Keratinocyte (primary cell): ENCODE data around the gene TTBK1. TPM values are rescaled to one million over a fixed set of nuclear protein-coding genes. Genes with fewer than 3 reads are reported as not detected.

Experiments used
- DNase-seq: peaks from one replicate; pipeline ENCODE4 v3.0.0-alpha.2; 2011; ENCODE audit warnings: low read depth, missing footprints, low spot score
- FAIRE-seq: peaks from 2 replicates; lab custom pipeline; 2011; peaks lifted over from hg19 to GRCh38; lab: Jason Lieb, UNC
- H2AFZ ChIP-seq: 2 replicates; pipeline ENCODE4 v1.6.0; 2012; ENCODE audit warnings: low read length, control low read depth, inconsistent platforms; ENCODE audit not compliant: control insufficient read depth
- H3K27ac ChIP-seq: 2 replicates; pipeline ENCODE4 v1.5.1; 2011; ENCODE audit warnings: low read length; ENCODE audit not compliant: control insufficient read depth, insufficient read depth
- H3K27me3 ChIP-seq: 3 replicates; pipeline ENCODE4 v1.6.0; 2011; ENCODE audit warnings: low read length; ENCODE audit not compliant: control insufficient read depth, insufficient read depth; ENCODE audit errors: extremely low read depth
- H3K36me3 ChIP-seq, 2 experiments: 2 replicates in 1 of 2; 3 replicates in 1 of 2; pipeline ENCODE4 v1.5.1; 2011; ENCODE audit warnings: low read length in 2 of 2, mild to moderate bottlenecking in 1 of 2; ENCODE audit not compliant: control insufficient read depth in 2 of 2, insufficient read depth in 2 of 2; ENCODE audit errors: extremely low read depth in 1 of 2
- H3K4me1 ChIP-seq: 3 replicates; pipeline ENCODE4 v1.5.1; 2011; ENCODE audit warnings: low read length; ENCODE audit not compliant: control insufficient read depth, insufficient read depth; ENCODE audit errors: extremely low read depth
- H3K4me2 ChIP-seq: 3 replicates; pipeline ENCODE4 v1.6.0; 2011; ENCODE audit warnings: low read depth, low read length; ENCODE audit not compliant: control insufficient read depth, insufficient read depth; ENCODE audit errors: extremely low read depth
- H3K4me3 ChIP-seq, 3 experiments: fragments of 200-600 bp in 1 of 3; sonication (generic) in 1 of 3; 2 replicates in 2 of 3; 3 replicates in 1 of 3; pipeline ENCODE4 v1.5.1; 2011 to 2016; ENCODE audit warnings: low read length in 3 of 3, mild to moderate bottlenecking in 3 of 3, control low read depth in 2 of 3, inconsistent platforms in 1 of 3, low read depth in 1 of 3, mixed read lengths in 1 of 3, mixed run types in 1 of 3, moderate library complexity in 1 of 3; ENCODE audit not compliant: control insufficient read depth in 2 of 3, insufficient read depth in 2 of 3; ENCODE audit errors: extremely low read depth in 1 of 3
- H3K79me2 ChIP-seq: 2 replicates; pipeline ENCODE4 v1.6.0; 2012; ENCODE audit warnings: low read length; ENCODE audit not compliant: control insufficient read depth, insufficient read depth
- H3K9ac ChIP-seq: 3 replicates; pipeline ENCODE4 v1.6.0; 2011; ENCODE audit warnings: low read length; ENCODE audit not compliant: control insufficient read depth, insufficient read depth; ENCODE audit errors: extremely low read depth
- H3K9me1 ChIP-seq: 3 replicates; pipeline ENCODE4 v1.6.0; 2011; ENCODE audit warnings: low read length; ENCODE audit not compliant: control insufficient read depth, insufficient read depth; ENCODE audit errors: extremely low read depth
- H3K9me3 ChIP-seq: 2 replicates; pipeline ENCODE4 v1.5.1; 2012; ENCODE audit warnings: low read depth, low read length; ENCODE audit not compliant: control insufficient read depth
- H4K20me1 ChIP-seq: 3 replicates; pipeline ENCODE4 v1.6.0; 2011; ENCODE audit warnings: low read length; ENCODE audit not compliant: control insufficient read depth, insufficient read depth; ENCODE audit errors: extremely low read depth
- EZH2 ChIP-seq: IDR thresholded peaks from one replicate; pipeline ENCODE4 v1.6.1; 2012; ENCODE audit warnings: inconsistent platforms, mild to moderate bottlenecking, low read length, moderate library complexity
- dilution Hi-C: fragments of 300-500 bp; cut with MboI; formaldehyde crosslinking; loops from one replicate; pipeline ENCODE4 v1.7.0; 2020; ENCODE audit warnings: low sequenced_read_pairs; ENCODE audit not compliant: extremely low pct_ligation_motif_present
- polyA plus RNA-seq, 5 experiments: library from polyadenylated mRNA; depleted of rRNA in 3 of 5; stranded (reverse) in 3 of 5; stranded (forward) in 1 of 5; unstranded in 1 of 5; fragments of >200 nt; gene quantifications; 1 replicate in 1 of 5; 2 replicates in 3 of 5; 3 replicates in 1 of 5; pipeline versions ENCODE4 v1.2.1 to v1.2.3, GENCODE V29; 2011 to 2012; ENCODE audit warnings: missing spikeins in 2 of 5, low read depth in 1 of 5, low replicate concordance in 1 of 5
- TF ChIP-seq, protein P1 (sequence below), 3 experiments: IDR thresholded peaks in 1 of 3; conservative IDR thresholded peaks in 1 of 3; optimal IDR thresholded peaks in 1 of 3; 2 replicates in 2 of 3; 3 replicates in 1 of 3; pipeline versions ENCODE3 to v1.5.1; 2011; ENCODE audit warnings: low read length in 3 of 3, mild to moderate bottlenecking in 3 of 3, moderate library complexity in 2 of 3, control low read depth in 1 of 3, inconsistent platforms in 1 of 3; ENCODE audit not compliant: insufficient read depth in 2 of 3; ENCODE audit errors: extremely low read depth in 1 of 3

TTBK1 gene
- polyA plus RNA-seq, 1 donor (not counting 4 experiments of a cell fraction or from before 2014, with no cell fraction given), result not detected

DNA sequence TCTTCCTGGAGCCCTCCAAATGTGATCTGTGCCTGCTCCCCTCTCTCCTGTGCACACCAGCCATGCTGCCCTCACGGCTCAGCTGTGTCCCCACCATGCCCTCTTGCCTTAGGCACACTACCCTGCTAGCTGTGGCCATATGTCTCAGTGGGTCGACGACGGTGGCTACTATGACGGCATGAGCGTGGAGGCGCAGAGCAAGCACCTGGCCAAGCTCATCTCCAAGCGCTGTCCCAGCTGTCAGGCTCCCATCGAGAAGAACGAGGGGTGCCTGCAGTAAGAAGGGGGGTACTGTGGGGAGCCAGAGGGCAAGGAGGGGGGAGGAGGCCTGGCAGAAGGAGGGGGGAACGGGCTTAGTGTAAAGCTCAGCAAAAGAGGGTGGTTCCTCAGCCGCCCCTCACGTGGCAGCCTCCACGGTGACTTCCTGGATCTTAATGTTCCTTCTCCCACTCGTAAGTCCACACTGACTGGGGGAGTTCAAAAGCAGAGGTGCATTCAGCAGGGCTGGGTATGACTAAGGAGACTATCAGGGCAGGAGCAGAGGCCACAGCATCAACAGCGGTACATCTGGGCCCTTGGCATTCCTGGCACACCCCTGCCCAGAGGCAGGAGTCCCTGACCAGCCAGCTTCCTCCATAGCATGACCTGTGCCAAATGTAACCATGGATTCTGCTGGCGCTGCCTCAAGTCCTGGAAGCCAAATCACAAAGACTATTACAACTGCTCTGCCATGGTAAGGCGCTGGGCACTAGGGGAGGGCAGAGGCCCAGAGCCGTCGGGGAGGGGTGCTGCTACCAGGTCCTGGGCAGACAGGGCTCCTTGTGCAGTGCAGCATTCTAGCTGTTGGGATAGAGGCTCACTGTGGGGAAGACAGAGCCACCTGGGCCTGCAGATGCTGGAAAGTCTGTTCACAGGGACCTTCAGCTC is 22.0 kb upstream of the TTBK1 start:
- H3K79me2 ChIP-seq, result no peaks in the 10 kb centered on the region
- H3K4me3 ChIP-seq, result no peak overlapping the region
- H2AFZ ChIP-seq, result no peak overlapping the region
- TF ChIP-seq, protein P1, sequence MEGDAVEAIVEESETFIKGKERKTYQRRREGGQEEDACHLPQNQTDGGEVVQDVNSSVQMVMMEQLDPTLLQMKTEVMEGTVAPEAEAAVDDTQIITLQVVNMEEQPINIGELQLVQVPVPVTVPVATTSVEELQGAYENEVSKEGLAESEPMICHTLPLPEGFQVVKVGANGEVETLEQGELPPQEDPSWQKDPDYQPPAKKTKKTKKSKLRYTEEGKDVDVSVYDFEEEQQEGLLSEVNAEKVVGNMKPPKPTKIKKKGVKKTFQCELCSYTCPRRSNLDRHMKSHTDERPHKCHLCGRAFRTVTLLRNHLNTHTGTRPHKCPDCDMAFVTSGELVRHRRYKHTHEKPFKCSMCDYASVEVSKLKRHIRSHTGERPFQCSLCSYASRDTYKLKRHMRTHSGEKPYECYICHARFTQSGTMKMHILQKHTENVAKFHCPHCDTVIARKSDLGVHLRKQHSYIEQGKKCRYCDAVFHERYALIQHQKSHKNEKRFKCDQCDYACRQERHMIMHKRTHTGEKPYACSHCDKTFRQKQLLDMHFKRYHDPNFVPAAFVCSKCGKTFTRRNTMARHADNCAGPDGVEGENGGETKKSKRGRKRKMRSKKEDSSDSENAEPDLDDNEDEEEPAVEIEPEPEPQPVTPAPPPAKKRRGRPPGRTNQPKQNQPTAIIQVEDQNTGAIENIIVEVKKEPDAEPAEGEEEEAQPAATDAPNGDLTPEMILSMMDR (optimal IDR thresholded peaks at IDR 0.05 in 1 of 3, IDR thresholded peaks at IDR 0.05 in 1 of 3, conservative IDR thresholded peaks at IDR 0.05 in 1 of 3; ENCODE audit: extremely low read depth in 1 of 3, insufficient read depth in 2 of 3, low read length in 3 of 3), result no peak
- TF ChIP-seq EZH2, result no peak
- H3K9me1 ChIP-seq, result no peaks in the 10 kb centered on the region
- no peak overlapping the region for H3K9ac ChIP-seq
- dilution Hi-C loops, result no loop called here
- H4K20me1 ChIP-seq, result no peaks in the 10 kb centered on the region
- no peaks in the 10 kb centered on the region for H3K9me3 ChIP-seq
- H3K4me2 ChIP-seq, result no peak overlapping the region
- H3K27ac ChIP-seq, result no peak overlapping the region
- FAIRE-seq, result no peak
- peak; percentile 4 for DNase-seq
- peaks cover 13% of the 10 kb centered on the region for H3K4me1 ChIP-seq
- peaks cover 22 to 34% of the 10 kb centered on the region in 2 experiments for H3K36me3 ChIP-seq
- H3K27me3 ChIP-seq, result no peaks in the 10 kb centered on the region

DNA sequence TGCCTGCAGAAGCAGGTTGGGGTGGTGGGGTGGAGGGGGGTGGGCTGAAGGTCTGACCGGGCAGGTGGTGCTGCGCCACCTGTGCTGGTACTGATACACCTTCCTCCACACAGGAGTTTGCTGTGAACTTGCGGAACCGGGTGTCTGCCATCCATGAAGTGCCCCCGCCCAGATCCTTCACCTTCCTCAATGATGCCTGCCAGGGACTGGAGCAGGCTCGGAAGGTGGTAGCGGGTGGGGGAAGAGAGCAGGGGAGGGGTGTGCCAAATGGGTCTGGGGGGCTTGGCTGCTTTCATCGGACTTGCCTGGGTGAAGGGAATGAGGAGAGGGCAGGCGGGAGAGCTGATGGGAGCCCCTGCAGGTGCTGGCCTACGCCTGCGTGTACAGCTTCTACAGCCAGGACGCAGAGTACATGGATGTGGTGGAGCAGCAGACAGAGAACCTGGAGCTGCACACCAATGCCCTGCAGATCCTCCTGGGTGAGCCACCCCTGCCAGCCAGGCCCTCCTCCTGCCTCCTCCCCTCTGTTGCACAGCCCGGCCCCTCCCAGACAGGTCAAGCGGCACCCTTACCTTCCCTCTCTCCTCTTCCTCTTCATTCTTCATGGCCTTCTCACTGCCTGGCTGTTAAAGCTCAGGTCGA is 20.7 kb upstream of the TTBK1 start:
- dilution Hi-C loops, result no loop called here
- no peak overlapping the region for H3K9ac ChIP-seq
- no peak overlapping the region for H2AFZ ChIP-seq
- TF ChIP-seq, protein P1 (optimal IDR thresholded peaks at IDR 0.05 in 1 of 3, IDR thresholded peaks at IDR 0.05 in 1 of 3, conservative IDR thresholded peaks at IDR 0.05 in 1 of 3; ENCODE audit: extremely low read depth in 1 of 3, insufficient read depth in 2 of 3, low read length in 3 of 3), result no peak
- no peak for TF ChIP-seq EZH2
- no peak for DNase-seq
- H3K36me3 ChIP-seq, result peaks cover 21 to 39% of the 10 kb centered on the region in 2 experiments
- H3K27me3 ChIP-seq, result no peaks in the 10 kb centered on the region
- no peaks in the 10 kb centered on the region for H3K79me2 ChIP-seq
- H3K4me2 ChIP-seq, result no peak overlapping the region
- H3K4me3 ChIP-seq, result no peak overlapping the region
- H4K20me1 ChIP-seq, result no peaks in the 10 kb centered on the region
- H3K9me3 ChIP-seq, result no peaks in the 10 kb centered on the region
- H3K4me1 ChIP-seq, result peaks cover 13% of the 10 kb centered on the region
- H3K27ac ChIP-seq, result no peak overlapping the region
- FAIRE-seq, result no peak
- no peaks in the 10 kb centered on the region for H3K9me1 ChIP-seq
